Coronary artery (tissue), 2 donors: ENCODE data around the gene MYO3A.
A peak's percentile ranks its signal among the peaks of the same experiment; 100 is the strongest.

Experiments
- DNase-seq: peaks from one replicate; pipeline ENCODE4 v3.0.0-alpha.2; 2017; ENCODE audit warnings: low spot score
- H3K27ac ChIP-seq, 2 donors: fragments of 200-600 bp; sonication (generic); one replicate each; pipeline ENCODE4 v1.5.1; 2016 to 2019
- H3K4me3 ChIP-seq: fragments of 200-600 bp; sonication (generic); 2 replicates; pipeline ENCODE4 v1.5.1; 2016; ENCODE audit warnings: mild to moderate bottlenecking, moderate library complexity
- CTCF ChIP-seq: fragments of 200-600 bp; sonication (generic); IDR thresholded peaks from one replicate; pipeline ENCODE4 v1.5.1; 2019; ENCODE audit warnings: antibody characterized with exemption

Gene MYO3A

GRCh38 chr10:26015092-26015491 is 81.1 kb downstream of the MYO3A start:
- no peak overlapping the region for H3K4me3 ChIP-seq
- H3K27ac ChIP-seq, result peak overlapping the region in 1 of 2 donors; percentile 17
- no peak for TF ChIP-seq CTCF
- DNase-seq, result no peak

DNA sequence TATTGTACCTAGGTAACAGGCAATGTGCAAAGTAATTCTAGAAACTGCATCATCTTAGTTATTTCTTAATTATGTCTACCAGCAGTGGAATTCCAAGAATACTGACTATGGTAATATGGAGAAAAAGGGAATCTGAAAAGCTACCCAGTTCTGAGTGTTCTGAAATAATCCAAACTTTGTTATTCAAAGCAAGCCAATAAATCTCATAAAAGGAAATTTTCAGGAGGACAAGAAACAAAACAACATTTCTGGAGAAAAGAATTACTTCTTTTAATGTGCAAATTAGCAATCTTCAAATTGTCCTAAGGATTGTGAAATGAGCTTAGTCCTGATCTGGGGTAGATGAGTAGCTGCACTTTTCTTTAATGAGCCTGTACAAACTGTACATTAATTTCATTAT is 88.8 kb downstream of the MYO3A start:
- no peak for DNase-seq
- TF ChIP-seq CTCF, result no peak
- Histone ChIP-seq H3K27ac (no peak overlapping the region), H3K4me3 (no peak overlapping the region)

GRCh38 chr10:26024303-26024702 is 90.3 kb downstream of the MYO3A start:
- H3K27ac ChIP-seq, result no peak overlapping the region
- no peak for DNase-seq
- no peak for TF ChIP-seq CTCF
- no peak overlapping the region for H3K4me3 ChIP-seq

GRCh38 chr10:26025523-26025922 is 91.5 kb downstream of the MYO3A start:
- no peak overlapping the region for H3K4me3 ChIP-seq
- no peak for TF ChIP-seq CTCF
- no peak overlapping the region for H3K27ac ChIP-seq
- no peak for DNase-seq

DNA sequence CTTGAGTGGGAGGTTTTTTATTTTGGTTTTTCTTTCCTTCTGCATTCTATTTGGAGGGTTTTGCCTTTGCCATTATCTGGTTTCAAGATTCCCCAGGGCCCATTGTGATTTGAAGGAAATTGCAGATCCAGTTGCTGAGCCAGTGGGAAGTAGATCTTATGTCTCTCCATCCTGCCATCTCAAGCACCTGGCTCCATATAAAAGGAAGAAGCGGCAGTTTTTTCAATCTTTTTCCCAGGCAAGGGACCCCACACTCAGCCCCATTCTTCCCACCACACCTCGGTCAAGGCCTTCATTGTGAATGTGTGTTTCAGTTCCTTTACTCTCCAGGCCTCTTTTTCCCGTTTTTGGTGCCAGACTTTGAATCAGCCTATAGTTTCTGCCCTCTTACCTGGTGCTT is 95.8 kb downstream of the MYO3A start:
- Histone ChIP-seq H3K4me3 (no peak overlapping the region), H3K27ac (no peak overlapping the region)
- no peak for TF ChIP-seq CTCF
- DNase-seq, result no peak

GRCh38 chr10:26031300-26031699 is 97.3 kb downstream of the MYO3A start:
- no peak for TF ChIP-seq CTCF
- H3K4me3 ChIP-seq, result no peak overlapping the region
- DNase-seq, result no peak
- H3K27ac ChIP-seq, result no peak overlapping the region

- H3K27ac ChIP-seq, result peak overlapping the region; percentile 49 to 89
- no peak overlapping the region for H3K4me3 ChIP-seq
- no peak for DNase-seq
- no peak for TF ChIP-seq CTCF
These were observed 109.4 kb downstream of the MYO3A start for GRCh38 chr10:26043469-26043868.
